GM12865 (cell line): ENCODE results near the gene GJA8.

ENCODE experiments used
- DNase-seq: peaks from one replicate; pipeline ENCODE4 v3.0.0; 2010; ENCODE audit warnings: low read depth
- H3K4me3 ChIP-seq: 2 replicates; pipeline ENCODE4 v1.5.1; 2011; ENCODE audit warnings: mild to moderate bottlenecking, low read depth, low read length, control low read depth
- TF ChIP-seq, protein P1 (sequence below): IDR thresholded peaks from 2 replicates; pipeline ENCODE4 v1.5.1; 2011; ENCODE audit warnings: low read length, control low read depth, low read depth, inconsistent platforms; ENCODE audit not compliant: insufficient read depth; ENCODE audit errors: missing control alignments

Gene GJA8

DNA sequence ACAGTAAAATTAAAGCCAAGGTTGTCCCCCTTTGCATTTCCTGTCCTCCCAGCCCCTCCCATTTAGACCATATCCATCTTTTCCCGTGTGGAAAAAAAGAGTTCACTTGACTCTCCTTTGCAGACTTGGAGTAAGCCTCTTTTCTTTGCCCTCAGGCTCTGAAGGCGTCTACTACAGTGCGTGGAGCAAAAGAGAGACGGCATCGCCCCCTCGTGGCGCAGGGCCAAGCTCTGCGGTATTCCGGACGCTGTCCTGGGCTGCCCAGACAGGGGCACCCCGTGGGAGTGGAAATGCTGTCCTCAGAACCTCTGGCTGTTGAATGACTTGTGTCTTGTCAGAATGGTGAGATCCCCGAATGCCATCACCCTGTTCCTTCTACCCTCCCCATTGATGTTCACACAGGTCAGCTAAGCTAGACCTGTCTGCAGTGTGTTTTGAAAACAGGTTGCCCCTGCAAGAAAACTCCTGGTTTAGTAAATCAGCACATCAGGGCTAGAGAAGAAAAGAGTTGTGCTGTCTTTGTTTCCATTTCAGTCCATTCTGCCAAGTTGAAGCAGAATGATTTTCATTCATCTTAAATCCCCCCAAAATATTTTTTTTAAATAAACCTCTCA lies 12.3 kb upstream of the GJA8 start:
- peak; percentile 61 for DNase-seq
- TF ChIP-seq, protein P1, sequence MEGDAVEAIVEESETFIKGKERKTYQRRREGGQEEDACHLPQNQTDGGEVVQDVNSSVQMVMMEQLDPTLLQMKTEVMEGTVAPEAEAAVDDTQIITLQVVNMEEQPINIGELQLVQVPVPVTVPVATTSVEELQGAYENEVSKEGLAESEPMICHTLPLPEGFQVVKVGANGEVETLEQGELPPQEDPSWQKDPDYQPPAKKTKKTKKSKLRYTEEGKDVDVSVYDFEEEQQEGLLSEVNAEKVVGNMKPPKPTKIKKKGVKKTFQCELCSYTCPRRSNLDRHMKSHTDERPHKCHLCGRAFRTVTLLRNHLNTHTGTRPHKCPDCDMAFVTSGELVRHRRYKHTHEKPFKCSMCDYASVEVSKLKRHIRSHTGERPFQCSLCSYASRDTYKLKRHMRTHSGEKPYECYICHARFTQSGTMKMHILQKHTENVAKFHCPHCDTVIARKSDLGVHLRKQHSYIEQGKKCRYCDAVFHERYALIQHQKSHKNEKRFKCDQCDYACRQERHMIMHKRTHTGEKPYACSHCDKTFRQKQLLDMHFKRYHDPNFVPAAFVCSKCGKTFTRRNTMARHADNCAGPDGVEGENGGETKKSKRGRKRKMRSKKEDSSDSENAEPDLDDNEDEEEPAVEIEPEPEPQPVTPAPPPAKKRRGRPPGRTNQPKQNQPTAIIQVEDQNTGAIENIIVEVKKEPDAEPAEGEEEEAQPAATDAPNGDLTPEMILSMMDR, result peak; percentile 83
- H3K4me3 ChIP-seq, result no peak overlapping the region

DNA sequence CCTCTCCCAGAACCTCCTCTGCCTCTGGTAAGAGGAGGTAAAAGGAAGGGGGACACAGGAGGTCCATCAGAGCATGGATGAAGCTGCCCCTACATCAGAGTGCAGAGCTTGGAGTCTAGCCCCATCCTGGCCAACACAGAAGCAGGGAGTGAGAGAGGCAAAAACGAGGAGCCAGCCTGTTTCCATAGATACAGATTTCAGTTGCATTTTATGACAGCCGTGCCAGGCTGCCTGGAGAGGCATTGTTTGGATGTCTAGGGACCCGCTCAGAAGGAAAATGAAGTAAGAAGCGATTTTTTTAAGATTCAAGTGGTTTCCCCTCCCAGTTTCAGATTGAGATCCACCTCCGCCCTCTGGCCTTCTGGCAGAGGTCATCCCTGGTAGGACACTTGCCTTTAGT lies 11.5 kb upstream of the GJA8 start:
- H3K4me3 ChIP-seq, result no peak overlapping the region
- no peak for DNase-seq
- TF ChIP-seq, protein P1, result no peak

DNA sequence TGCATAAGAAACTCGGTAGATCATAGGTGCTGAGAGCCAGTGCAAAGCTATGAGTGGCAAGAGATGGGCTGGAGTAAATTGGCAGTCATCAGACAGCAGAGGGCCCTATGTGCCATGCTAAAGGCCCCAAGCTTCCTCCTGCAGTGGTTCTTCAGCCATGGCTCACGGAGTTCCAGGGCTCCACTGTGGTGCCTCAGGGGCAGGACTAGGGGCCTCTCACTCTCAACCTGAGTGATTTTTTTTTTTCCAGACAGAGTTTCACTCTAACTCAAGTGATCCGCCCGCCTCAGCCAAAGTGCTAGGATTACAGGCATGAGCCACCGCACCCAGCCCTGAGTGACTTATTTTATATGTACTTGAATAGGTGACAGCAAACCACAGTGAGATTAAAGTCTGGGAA lies 10.4 kb upstream of the GJA8 start:
- no peak overlapping the region for H3K4me3 ChIP-seq
- TF ChIP-seq, protein P1, result no peak
- peak; percentile 27 for DNase-seq

DNA sequence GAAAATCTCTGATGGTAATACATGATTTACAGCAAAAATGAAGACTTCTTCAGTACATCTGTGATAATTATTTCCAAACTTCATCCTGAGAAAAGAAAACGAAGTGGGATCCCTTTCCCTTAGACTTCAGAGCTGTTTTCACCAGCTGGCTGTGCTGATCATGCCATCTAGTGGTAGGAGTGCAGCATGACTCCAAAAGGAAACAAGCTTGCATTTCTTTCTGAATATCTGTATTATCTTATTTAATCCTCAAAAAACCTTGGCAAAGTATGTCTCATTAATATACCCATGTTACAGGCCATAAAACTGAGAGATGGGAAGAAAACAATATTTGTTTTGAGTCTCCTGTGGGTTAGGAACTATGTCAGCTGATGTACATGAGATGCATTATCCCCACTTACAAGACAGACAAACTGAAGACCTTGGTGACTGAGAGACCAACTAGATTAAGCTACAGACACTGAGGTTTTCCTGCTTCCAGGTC lies 9.8 kb upstream of the GJA8 start:
- TF ChIP-seq, protein P1, result peak; percentile 94
- DNase-seq, result peak; percentile 50
- H3K4me3 ChIP-seq, result no peak overlapping the region

DNA sequence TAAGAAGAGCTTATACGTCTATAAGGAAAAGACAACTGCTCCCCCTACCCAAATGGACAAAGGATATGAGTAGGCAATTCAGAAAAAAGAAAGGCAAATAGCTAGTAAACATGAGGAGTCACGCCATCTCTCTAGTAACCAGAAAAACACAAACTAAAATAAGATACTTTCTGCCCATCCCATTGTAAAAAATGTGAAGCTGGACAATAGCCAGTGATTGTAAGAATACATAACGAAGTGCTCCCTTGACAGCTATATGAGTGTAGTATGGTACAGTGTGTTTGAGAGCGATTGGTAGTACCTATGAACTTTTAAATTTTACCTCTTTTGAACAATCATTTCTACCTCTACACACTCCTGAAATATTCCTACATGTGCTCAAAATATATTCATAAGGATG lies 7.5 kb upstream of the GJA8 start:
- H3K4me3 ChIP-seq, result no peak overlapping the region
- TF ChIP-seq, protein P1, result no peak
- no peak for DNase-seq

DNA sequence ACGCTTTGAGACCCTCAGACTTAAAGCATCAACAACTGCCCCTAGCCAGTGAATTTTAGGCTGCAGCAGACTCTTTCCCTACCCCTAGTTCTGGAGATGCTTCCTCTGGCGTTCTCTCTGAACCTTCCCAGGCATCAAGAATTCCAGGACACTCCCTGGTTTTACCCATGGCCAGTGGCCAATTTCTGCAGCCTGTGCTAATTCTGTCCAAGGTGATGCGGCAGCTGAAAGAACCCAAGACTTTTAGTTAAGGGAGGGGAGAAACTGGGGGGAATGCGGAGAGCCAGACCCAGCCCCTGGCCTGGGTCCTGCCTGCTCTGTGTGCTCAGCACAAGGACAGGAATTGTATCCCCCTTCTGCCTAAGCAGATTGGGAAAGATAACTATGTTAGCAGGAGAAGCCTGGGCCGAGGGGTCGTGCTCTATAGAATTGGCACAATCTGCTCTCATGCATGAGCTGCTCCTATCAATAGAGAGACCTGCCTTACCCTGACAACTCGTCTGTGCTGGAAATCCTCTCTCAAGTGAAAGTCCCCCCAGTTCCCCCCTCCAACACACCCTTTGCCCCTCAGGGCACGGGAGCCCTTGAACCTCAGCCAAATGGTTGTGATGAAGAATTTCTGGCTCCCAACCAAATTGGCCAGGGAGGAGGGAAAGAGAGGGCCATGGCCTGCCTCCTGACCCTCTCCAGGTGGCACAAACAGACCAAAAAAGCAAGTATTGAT lies 5.4 kb upstream of the GJA8 start:
- TF ChIP-seq, protein P1, result no peak
- no peak for DNase-seq
- H3K4me3 ChIP-seq, result no peak overlapping the region

DNA sequence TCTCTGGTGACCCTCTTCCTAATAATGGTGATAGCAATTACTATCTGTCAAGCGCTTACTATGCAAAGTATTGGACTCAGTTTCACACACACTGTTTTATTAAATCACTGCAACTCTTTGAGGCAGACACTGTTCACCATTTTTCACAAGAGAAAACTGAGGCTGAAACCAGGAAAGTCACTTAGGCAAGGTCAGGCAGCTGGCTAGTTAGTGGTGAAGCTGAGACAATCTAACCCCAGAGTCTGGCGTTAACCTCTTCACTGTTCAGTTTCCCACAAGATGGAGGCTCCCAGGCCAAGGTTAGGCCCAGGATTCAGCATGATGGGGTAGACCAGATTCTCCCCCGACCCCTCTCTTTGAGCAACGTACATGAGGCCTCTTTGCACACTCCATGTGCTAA lies 4.8 kb upstream of the GJA8 start:
- TF ChIP-seq, protein P1, result no peak
- DNase-seq, result peak; percentile 25
- no peak overlapping the region for H3K4me3 ChIP-seq
